ENCODE results near the gene FLNB. TPM values are rescaled to one million over a fixed set of nuclear protein-coding genes. Genes with fewer than 3 reads are reported as not detected.

The FLNB gene
- total RNA-seq, 1 experiment from 2014 or later = 315 TPM

GRCh38 chr3:58198362-58198761 is 190.1 kb downstream of the FLNB start:
- Mint-ChIP-seq H3K36me3 (ENCODE audit: insufficient read depth, unreplicated experiment) (peaks cover 7% of the 10 kb centered on the region), H3K9me3 (ENCODE audit: unreplicated experiment) (no peaks in the 10 kb centered on the region), H3K27ac (ENCODE audit: unreplicated experiment) (no peak overlapping the region), H3K4me3 (ENCODE audit: unreplicated experiment) (no peak overlapping the region), H3K4me1 (ENCODE audit: low read depth, unreplicated experiment) (peaks cover 4% of the 10 kb centered on the region), H3K27me3 (ENCODE audit: insufficient read depth, unreplicated experiment) (no peaks in the 10 kb centered on the region)
- ChIA-PET CTCF (no interaction called here), POLR2A (no interaction called here)
- H3K9me3 ChIP-seq = peaks cover 9% of the 10 kb centered on the region
- no peaks in the 10 kb centered on the region for H3K27me3 ChIP-seq (replicated peaks; ENCODE audit: control insufficient read depth, insufficient read depth, low read length)
- TF ChIP-seq, protein P1, sequence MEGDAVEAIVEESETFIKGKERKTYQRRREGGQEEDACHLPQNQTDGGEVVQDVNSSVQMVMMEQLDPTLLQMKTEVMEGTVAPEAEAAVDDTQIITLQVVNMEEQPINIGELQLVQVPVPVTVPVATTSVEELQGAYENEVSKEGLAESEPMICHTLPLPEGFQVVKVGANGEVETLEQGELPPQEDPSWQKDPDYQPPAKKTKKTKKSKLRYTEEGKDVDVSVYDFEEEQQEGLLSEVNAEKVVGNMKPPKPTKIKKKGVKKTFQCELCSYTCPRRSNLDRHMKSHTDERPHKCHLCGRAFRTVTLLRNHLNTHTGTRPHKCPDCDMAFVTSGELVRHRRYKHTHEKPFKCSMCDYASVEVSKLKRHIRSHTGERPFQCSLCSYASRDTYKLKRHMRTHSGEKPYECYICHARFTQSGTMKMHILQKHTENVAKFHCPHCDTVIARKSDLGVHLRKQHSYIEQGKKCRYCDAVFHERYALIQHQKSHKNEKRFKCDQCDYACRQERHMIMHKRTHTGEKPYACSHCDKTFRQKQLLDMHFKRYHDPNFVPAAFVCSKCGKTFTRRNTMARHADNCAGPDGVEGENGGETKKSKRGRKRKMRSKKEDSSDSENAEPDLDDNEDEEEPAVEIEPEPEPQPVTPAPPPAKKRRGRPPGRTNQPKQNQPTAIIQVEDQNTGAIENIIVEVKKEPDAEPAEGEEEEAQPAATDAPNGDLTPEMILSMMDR (IDR thresholded peaks at IDR 0.05; ENCODE audit: insufficient read depth in 1 of 2, low read depth in 1 of 2, low read length in 1 of 2, severe bottlenecking in 1 of 2, unreplicated experiment in 1 of 2) = no peak
- no TSS peak for BruUV-seq (replicated peaks)
- no peak for DNase-seq
- H3K36me3 ChIP-seq (ENCODE audit: control insufficient read depth, insufficient read depth, low read length) = no peaks in the 10 kb centered on the region
- no peak overlapping the region for H3K4me3 ChIP-seq (ENCODE audit: low read depth, low read length)
- peaks cover 19% of the 10 kb centered on the region for H3K4me1 ChIP-seq
- intact Hi-C loops (cut with micrococcal nuclease; ENCODE audit: unreplicated experiment) = no loop called here

GRCh38 chr3:58198804-58199203 is 190.6 kb downstream of the FLNB start:
- Mint-ChIP-seq H3K4me1 (ENCODE audit: low read depth, unreplicated experiment) (no peaks in the 10 kb centered on the region), H3K27me3 (ENCODE audit: insufficient read depth, unreplicated experiment) (no peaks in the 10 kb centered on the region), H3K9me3 (ENCODE audit: unreplicated experiment) (no peaks in the 10 kb centered on the region), H3K27ac (ENCODE audit: unreplicated experiment) (no peak overlapping the region), H3K4me3 (ENCODE audit: unreplicated experiment) (no peak overlapping the region), H3K36me3 (ENCODE audit: insufficient read depth, unreplicated experiment) (peaks cover 7% of the 10 kb centered on the region)
- BruUV-seq (replicated peaks) = no TSS peak
- DNase-seq = no peak
- Histone ChIP-seq H3K36me3 (ENCODE audit: control insufficient read depth, insufficient read depth, low read length) (no peaks in the 10 kb centered on the region), H3K27me3 (replicated peaks; ENCODE audit: control insufficient read depth, insufficient read depth, low read length) (no peaks in the 10 kb centered on the region), H3K4me1 (peaks cover 15% of the 10 kb centered on the region), H3K9me3 (peaks cover 9% of the 10 kb centered on the region), H3K4me3 (ENCODE audit: low read depth, low read length) (no peak overlapping the region)
- intact Hi-C loops (cut with micrococcal nuclease; ENCODE audit: unreplicated experiment) = no loop called here
- POLR2A ChIA-PET = no interaction called here
- TF ChIP-seq, protein P1 (IDR thresholded peaks at IDR 0.05; ENCODE audit: insufficient read depth in 1 of 2, low read depth in 1 of 2, low read length in 1 of 2, severe bottlenecking in 1 of 2, unreplicated experiment in 1 of 2) = no peak
- CTCF ChIA-PET = no interaction called here

- no peak overlapping the region for H3K27ac Mint-ChIP-seq (ENCODE audit: unreplicated experiment)
- no peaks in the 10 kb centered on the region for H3K9me3 Mint-ChIP-seq (ENCODE audit: unreplicated experiment)
- H3K27me3 Mint-ChIP-seq (ENCODE audit: insufficient read depth, unreplicated experiment) = no peaks in the 10 kb centered on the region
- ChIA-PET POLR2A (no interaction called here), CTCF (interaction anchor here (1.1 kb wide), 1 partner anchor 100 kb away, joined by 3 read pairs; no protein-coding TSS in a partner anchor)
- DNase-seq = no peak
- intact Hi-C loops (cut with micrococcal nuclease; ENCODE audit: unreplicated experiment) = no loop called here
- TF ChIP-seq, protein P1 (IDR thresholded peaks at IDR 0.05; ENCODE audit: insufficient read depth in 1 of 2, low read depth in 1 of 2, low read length in 1 of 2, severe bottlenecking in 1 of 2, unreplicated experiment in 1 of 2) = no peak
- no peak overlapping the region for H3K4me3 Mint-ChIP-seq (ENCODE audit: unreplicated experiment)
- no peaks in the 10 kb centered on the region for H3K36me3 ChIP-seq (ENCODE audit: control insufficient read depth, insufficient read depth, low read length)
- no peaks in the 10 kb centered on the region for H3K4me1 Mint-ChIP-seq (ENCODE audit: low read depth, unreplicated experiment)
- peaks cover 13% of the 10 kb centered on the region for H3K4me1 ChIP-seq
- H3K36me3 Mint-ChIP-seq (ENCODE audit: insufficient read depth, unreplicated experiment) = peaks cover 7% of the 10 kb centered on the region
- H3K27me3 ChIP-seq (replicated peaks; ENCODE audit: control insufficient read depth, insufficient read depth, low read length) = no peaks in the 10 kb centered on the region
- BruUV-seq (replicated peaks) = no TSS peak
- no peak overlapping the region for H3K4me3 ChIP-seq (ENCODE audit: low read depth, low read length)
- peaks cover 9% of the 10 kb centered on the region for H3K9me3 ChIP-seq
These were observed 192.0 kb downstream of the FLNB start for GRCh38 chr3:58200121-58200709.

All from Caco-2 (cell line).